Body of pancreas (tissue), 4 donors: ENCODE measurements around the gene CD81.

Experiments
- CTCF ChIP-seq, 7 experiments: fragments of 450-650 bp in 4 of 7; fragments of 200-600 bp in 3 of 7; sonication (generic) in 3 of 7; IDR thresholded peaks; one replicate each; pipeline ENCODE4 v1.5.1; 2016 to 2019; ENCODE audit warnings: antibody characterized with exemption in 7 of 7
- POLR2A ChIP-seq, 3 donors: fragments of 450-650 bp; IDR thresholded peaks; one replicate each; pipeline ENCODE4 v1.6.1; 2016; ENCODE audit warnings: antibody characterized with exemption in 3 of 3, mild to moderate bottlenecking in 2 of 3

- TF ChIP-seq CTCF (IDR thresholded peaks at IDR 0.05) (no peak), POLR2A (IDR thresholded peaks at IDR 0.05) (no peak)
Measured at GRCh38 chr11:2402106-2402505, 25.0 kb downstream of the CD81 start.
